ENCODE measurements around the gene FRYL. TPM values are rescaled to one million over a fixed set of nuclear protein-coding genes. Genes with fewer than 3 reads are reported as not detected.
A peak's percentile ranks its signal among the peaks of the same experiment; 100 is the strongest.

Gene FRYL
- total and polyA plus RNA-seq, 2 of the 13 experiments (the other 11 are each of a cell fraction or from before 2014, with no cell fraction given), result 9.7 to 19.6 TPM

DNA sequence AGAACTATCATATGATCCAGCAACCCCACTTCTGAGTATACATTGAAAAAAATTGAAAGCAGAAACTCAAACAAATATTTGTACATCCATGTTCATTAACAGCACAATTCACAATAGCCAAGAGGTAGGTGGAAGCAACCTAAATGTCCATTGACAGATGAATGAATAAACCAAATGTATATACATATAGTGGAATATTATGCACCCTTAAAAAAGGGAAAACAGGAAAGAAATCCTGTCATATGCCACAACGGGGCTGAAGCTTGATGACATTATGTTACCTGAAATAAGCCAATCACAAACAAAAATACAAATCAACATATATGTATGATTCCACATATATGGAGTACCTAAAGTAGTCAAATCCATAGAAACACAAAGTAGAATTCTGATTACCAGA is 222.1 kb downstream of the FRYL start (continued):
- TF ChIP-seq ZNF577 (CRISPR knock-in tag; IDR thresholded peaks at IDR 0.05; ENCODE audit: borderline replicate concordance, low read depth) (no peak), ASH2L (IDR thresholded peaks at IDR 0.05; ENCODE audit: insufficient read length, low read depth, low read length) (no peak), SOX5 (CRISPR knock-in tag; IDR thresholded peaks at IDR 0.05; ENCODE audit: borderline replicate concordance) (no peak)

DNA sequence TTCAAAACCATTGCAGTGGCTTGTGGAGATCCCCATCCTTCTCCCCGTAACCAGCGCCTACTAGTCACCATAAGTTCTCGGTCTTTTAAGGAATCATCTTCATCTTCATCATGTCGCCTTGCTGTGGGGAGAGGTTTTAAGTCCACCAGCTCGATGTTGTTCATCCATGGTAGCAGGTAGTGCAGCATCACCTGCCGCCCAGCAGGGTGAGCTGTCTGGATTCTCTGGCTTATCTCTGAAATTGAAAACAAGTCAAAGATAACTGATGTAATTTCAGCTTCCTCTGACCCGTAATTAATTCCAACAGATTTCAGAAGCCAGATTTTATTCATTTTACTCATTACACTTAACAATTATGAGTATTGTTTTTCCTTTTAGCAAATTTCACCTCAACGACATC is 222.6 kb downstream of the FRYL start:
- H2AFZ ChIP-seq (ENCODE audit: low read length), result no peak overlapping the region
- ChIA-PET CTCF (ENCODE audit: low intra/inter-chr PET ratio, low total read pairs) (interaction anchor here (1.4 kb wide), 1 partner anchor 405 kb away, joined by 3 read pairs; no protein-coding TSS in a partner anchor), POLR2A (no interaction called here)
- H3K27ac ChIP-seq (ENCODE audit: extremely low read length, insufficient read depth, low read length), result no peak overlapping the region
- WGBS (ENCODE audit: low lambda C conversion rate), result 90% methylated on average over 8 of the region's 8 CpGs
- TF ChIP-seq ZNF501 (CRISPR knock-in tag; IDR thresholded peaks at IDR 0.05), result no peak
- TF ChIP-seq TBX3 (IDR thresholded peaks at IDR 0.05; ENCODE audit: borderline replicate concordance), result no peak
- TF ChIP-seq, protein P1, sequence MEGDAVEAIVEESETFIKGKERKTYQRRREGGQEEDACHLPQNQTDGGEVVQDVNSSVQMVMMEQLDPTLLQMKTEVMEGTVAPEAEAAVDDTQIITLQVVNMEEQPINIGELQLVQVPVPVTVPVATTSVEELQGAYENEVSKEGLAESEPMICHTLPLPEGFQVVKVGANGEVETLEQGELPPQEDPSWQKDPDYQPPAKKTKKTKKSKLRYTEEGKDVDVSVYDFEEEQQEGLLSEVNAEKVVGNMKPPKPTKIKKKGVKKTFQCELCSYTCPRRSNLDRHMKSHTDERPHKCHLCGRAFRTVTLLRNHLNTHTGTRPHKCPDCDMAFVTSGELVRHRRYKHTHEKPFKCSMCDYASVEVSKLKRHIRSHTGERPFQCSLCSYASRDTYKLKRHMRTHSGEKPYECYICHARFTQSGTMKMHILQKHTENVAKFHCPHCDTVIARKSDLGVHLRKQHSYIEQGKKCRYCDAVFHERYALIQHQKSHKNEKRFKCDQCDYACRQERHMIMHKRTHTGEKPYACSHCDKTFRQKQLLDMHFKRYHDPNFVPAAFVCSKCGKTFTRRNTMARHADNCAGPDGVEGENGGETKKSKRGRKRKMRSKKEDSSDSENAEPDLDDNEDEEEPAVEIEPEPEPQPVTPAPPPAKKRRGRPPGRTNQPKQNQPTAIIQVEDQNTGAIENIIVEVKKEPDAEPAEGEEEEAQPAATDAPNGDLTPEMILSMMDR (CRISPR knock-in tag; IDR thresholded peaks at IDR 0.05), result peak; percentile 27
- TF ChIP-seq ZNF549 (CRISPR knock-in tag; IDR thresholded peaks at IDR 0.05), result no peak
- TF ChIP-seq STAG1 (CRISPR knock-in tag; IDR thresholded peaks at IDR 0.05), result peak; percentile 43
- in situ Hi-C loops (cut with HindIII; ENCODE audit: extremely low pct_ligation_motif_present, low pct_unique_long_range_greater_than_20kb), result no loop called here
- H3K4me2 ChIP-seq (ENCODE audit: low read depth, low read length), result no peak overlapping the region
- peaks cover 4 to 15% of the 10 kb centered on the region in 2 experiments; a peak in 4 of 5 replicates for H3K36me3 ChIP-seq (replicated peaks in 1 of 2; ENCODE audit: control insufficient read depth in 1 of 2, insufficient read depth in 2 of 2, low read length in 2 of 2)
- peak; percentile 4 for FAIRE-seq
- H3K4me3 ChIP-seq (replicated peaks in 1 of 3; ENCODE audit: insufficient read depth in 1 of 3, low read depth in 2 of 3, low read length in 3 of 3), result no peak overlapping the region
- H3K9me3 ChIP-seq (ENCODE audit: low read length), result no peaks in the 10 kb centered on the region
- ATAC-seq, result peak; percentile 73
- no peaks in the 10 kb centered on the region for H3K79me2 ChIP-seq (ENCODE audit: insufficient read depth, low read length)
- no peaks in the 10 kb centered on the region for H4K20me1 ChIP-seq (ENCODE audit: insufficient read depth, low read length)
- H3K27me3 ChIP-seq (ENCODE audit: control insufficient read depth in 1 of 2, insufficient read depth in 2 of 2, low read length in 2 of 2), result no peaks in the 10 kb centered on the region
- BruUV-seq (replicated peaks), result no TSS peak
- no peak overlapping the region for H3K9ac ChIP-seq (ENCODE audit: insufficient read depth, low read depth, low read length)
- no peaks in the 10 kb centered on the region for H3K4me1 ChIP-seq (ENCODE audit: insufficient read depth, low read length)
- intact Hi-C loops (cut with micrococcal nuclease; ENCODE audit: unreplicated experiment), result no loop called here
- DNase-seq (ENCODE audit: low spot score), result no peak

Measured in HepG2 (cell line).